ENCODE data around the gene TMEM106B.

Gene TMEM106B

DNA sequence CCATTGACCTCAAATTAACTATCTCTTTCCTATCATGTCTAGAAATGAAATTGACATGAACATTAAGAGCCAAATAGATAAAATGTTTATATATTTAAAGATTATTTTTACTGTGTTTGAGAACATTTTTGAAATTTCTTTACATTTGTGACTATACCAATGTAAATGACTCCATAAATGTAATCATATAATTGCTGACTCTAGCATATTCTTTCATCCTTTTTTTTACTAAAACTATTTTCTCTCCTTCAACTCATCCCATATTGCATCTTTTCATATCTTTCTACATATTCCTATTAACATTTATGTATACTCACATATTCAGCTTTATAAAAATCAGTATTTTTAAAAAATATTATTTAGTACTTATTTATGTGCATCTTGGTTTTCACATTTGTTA lies 16.9 kb downstream of the TMEM106B start:
- DNase-seq (ENCODE audit: low spot score) = no peak

DNA sequence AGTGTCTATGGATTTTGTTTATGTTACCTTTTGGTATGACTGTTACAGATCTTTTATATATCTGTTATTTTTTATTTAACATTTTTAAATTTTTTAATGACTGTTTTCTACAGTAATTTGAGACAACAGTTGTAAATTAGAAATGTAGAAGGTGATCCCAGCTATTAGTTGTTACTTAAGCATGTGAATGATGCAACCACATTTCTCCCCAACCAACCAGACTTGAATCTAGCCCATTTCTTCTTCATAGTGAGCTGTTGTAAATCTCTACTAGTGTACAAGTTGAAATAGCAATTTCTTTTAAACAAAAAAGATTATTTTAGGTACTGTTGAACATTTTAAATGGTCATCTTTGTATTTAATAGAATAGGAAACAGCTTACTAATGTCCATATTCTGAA lies 18.0 kb downstream of the TMEM106B start:
- peak; percentile 10 for DNase-seq (ENCODE audit: low spot score)

DNA sequence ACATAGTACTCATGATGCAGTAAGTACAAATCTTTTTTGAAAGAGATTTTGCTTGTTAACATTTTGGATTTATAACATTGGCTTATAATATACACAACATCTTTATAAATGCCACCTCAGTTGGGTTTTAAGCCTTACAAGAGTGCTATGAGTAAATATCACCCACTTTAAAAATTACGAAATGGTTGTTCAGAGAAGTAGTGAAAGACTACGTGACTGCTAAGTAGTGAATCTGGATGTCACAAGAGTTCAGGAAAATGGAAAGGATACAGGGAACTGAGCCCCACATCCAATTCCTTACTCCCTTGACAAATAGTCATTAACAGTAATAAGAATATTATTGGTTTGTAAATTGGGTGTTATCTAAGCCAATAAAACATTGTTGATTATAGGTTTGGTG lies 20.0 kb downstream of the TMEM106B start:
- no peak for DNase-seq (ENCODE audit: low spot score)

DNA sequence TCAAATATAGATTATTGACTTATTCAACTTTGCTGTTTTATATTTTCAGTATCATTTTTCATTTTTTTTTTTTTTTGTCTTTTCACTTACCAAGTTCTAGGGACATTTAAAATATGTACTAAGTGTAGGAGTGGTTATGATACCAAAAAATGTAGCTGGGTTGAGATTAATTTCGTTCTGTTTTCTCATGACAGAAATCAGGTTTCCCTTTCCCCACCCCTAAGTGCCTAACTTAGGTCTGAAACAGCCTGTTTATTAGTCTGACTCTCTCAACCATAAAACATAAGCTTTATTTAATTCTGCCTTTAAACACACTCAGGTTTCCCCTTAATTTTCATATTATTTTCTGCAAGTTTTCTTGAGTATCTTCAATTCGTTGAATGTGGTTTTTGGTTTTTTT lies 22.1 kb downstream of the TMEM106B start:
- DNase-seq (ENCODE audit: low spot score) = no peak

DNA sequence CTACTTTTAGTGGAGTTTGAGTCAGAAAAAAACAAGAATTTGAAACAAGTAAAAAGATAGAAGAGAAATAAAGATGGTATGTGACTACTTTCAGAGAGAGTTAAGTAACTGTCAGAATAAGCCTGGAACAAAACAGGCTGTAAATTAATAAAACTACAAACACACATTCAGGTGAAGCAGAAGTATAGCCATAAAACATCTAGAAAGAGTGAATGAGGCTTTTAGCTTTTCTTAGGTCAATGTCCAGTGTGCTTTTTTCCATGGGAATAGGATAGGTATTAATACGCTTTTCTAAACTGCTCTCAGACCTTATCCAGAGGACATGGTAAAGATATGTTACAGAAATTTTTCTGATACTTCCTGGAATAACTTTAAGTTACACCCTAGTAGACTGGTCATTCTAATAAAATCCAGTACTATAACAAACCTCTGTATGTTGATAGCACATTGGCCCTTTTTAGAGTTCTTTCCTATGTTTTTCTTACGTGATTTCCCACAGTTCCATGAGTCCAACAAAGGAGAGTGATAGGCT lies 23.3 kb downstream of the TMEM106B start:
- no peak for DNase-seq (ENCODE audit: low spot score)

DNA sequence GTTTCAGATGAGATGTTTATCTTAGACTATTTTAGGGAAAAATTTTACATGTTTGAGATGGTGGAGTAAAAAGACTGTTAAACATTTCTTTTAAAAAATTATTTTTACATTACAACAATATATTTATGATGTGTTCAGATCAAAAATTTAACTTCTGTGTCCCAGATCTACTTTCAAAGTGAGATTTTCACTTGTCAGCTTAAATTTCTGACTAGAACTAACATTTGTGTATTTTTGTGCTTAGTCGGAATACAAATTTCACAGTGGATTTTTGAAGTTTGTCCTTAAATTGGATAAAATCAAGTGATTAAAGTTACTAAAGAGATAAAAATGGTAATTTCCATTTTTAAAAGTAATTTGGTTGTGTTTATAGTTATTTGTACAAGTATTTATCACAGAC lies 24.9 kb downstream of the TMEM106B start:
- DNase-seq (ENCODE audit: low spot score) = no peak

DNA sequence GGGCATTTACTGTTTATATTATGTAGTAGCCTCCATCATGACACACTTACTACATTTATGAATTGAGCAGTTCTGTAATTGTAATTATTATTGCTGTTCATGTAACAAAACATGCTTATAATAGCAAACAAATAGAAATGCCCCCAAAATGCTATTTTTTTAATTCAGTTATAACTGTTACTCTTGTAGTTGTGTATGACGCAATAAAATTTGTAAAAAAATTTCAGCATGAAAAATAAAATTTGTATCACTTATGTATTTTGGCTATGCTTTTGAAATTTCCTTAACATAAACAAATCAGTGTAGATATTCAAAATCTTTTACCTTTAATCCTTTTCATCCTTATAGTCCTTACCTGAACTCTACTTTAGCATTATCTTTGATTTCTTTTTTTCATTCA lies 25.9 kb downstream of the TMEM106B start:
- no peak for DNase-seq (ENCODE audit: low spot score)

DNA sequence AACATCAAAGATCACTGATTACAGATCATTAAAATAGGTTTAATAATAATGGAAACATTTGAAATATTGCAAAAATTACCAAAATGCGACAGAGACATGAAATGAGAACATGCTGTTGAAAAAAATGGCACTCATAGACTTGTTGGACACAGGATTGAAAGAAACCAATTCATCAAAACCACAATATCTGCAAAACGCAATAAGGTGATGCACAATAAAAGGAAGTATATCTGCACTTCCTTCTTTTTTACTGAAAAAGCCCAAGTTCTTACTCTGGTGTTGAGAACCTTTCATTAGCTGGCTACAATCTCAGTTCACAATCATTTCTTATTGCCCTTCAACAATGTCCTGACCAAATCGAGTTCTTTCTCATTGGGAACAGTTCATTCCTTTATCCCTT lies 28.7 kb downstream of the TMEM106B start:
- DNase-seq (ENCODE audit: low spot score) = no peak

DNA sequence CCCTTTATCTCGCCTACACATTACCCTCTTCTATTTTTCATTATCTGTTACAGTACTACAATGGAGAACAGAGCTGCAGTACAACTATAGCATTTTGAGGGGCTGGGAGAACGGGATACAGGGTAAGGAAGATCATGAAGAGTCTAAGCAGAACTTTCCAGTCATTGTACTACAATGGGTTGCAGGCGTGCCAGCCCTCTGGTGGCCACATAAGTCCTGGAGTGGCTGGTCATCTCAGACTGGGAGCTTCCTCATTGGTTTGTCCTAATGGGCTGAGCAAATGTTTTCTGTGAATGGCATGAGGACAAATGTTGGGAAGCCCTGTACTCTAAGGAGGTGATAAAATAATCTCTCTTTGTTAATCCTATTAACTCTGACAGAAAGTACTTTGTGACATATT lies 33.0 kb downstream of the TMEM106B start:
- peak; percentile 3 for DNase-seq (ENCODE audit: low spot score)

DNA sequence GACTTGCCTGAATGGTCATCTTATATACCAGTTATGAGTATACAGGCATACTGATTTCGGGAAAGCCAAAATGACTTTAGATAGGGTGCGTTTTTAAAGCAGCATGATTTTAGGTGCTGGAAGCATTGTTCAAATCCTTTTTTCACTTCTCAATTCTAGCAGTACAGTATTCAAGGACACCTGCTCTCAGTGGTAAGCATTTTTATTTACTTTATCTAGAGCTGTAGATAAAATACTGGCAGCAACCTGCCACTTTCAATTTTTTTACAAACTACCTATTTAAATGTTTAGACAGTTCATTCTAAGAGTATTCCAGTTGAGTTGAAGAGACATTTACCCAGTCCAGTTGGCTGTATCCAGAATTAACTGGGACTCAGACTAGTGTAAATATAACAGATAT lies 33.6 kb downstream of the TMEM106B start:
- DNase-seq (ENCODE audit: low spot score) = no peak

DNA sequence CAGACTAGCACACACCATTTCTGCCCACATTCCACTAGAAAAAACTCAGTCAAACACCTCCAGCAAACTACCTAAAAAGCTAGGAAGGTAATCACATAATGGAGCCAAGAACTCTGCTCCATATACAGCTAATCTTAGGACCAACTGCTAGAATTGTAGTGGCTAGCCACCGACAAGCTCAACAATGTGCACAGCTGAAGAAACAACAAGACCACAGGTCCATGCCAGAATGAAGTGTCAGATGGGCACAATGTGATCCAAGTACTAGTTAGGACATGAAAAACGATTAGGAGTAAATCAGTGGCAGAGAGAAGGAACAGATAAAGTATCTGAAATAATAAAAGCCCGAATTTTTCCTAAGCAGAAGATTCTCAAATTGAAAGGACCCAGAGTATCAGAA lies 38.6 kb downstream of the TMEM106B start:
- DNase-seq (ENCODE audit: low spot score) = no peak

DNA sequence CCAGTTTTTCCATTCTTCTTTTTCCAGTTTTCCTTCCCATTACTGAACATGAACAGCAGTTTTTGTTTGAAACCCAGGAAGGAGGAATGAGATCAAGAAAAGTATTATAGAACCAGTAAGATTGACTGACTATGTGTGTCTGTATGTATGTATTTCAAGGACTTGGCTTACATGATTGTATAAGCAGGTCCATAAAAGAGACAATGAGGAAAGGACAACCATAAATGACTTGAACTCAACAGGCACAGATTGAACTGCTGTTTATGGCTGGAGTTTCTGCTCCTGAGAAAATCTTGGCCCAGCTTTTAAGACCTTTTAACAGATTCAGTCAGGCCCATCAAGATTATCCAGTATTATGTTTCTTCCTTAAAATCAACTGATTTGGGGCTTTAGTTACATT lies 39.1 kb downstream of the TMEM106B start:
- DNase-seq (ENCODE audit: low spot score) = no peak

DNA sequence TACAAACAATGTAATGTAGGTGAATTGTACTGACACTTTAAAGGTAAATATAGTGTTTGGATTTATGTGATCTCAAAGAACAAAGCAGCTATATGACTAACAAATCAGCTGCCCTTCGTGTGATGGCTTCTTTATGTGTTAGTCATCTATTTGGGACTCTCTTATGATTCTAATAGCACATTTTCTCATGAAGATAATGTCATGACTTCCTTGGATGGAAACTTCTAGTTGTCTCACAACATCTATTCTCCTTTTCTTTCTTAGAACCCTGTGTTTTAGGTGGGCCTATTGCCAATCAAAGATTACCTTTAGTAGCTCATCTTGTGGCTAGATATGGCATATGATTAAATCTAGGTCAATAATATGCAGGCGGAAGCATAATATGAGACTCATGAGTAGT lies 45.0 kb downstream of the TMEM106B start:
- no peak for DNase-seq (ENCODE audit: low spot score)

DNA sequence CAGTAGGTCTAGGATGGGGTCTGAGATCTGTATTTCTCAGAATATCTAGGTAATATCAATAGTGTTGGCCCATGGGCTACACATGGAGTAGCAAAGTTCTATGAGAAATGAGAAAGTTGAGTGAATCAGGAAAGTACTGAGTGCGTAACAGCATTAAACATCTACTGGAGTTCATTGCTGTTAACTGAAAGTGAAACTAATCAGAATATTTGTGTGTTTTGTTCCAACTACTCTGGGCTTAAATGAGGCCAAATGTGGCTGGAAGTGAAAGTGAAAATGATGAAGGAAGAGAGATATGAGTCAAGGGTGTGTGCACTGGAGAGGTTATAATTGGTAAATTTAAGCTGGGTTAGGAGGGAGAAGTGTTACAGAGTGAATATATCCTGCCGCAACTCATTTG lies 46.5 kb downstream of the TMEM106B start:
- DNase-seq (ENCODE audit: low spot score) = no peak

DNA sequence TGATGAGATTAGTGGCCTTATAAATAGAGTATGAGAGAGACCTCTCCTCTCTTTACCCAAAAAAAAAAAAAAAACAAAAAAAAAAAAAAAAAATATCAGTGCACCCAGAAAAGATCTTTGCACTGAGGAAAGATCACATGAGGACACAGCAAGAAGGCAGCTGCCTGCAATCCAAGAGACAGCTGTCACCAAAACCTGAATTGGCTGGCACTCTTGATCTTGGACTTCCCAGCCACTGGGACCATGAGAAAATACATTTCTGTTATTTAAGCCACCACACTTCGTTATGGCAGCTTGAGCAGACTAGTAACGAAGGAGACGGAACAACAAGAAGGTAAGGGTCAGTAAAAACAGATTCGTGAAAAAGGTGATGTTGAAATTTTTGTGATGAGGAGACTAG lies 47.0 kb downstream of the TMEM106B start:
- DNase-seq (ENCODE audit: low spot score) = no peak

DNA sequence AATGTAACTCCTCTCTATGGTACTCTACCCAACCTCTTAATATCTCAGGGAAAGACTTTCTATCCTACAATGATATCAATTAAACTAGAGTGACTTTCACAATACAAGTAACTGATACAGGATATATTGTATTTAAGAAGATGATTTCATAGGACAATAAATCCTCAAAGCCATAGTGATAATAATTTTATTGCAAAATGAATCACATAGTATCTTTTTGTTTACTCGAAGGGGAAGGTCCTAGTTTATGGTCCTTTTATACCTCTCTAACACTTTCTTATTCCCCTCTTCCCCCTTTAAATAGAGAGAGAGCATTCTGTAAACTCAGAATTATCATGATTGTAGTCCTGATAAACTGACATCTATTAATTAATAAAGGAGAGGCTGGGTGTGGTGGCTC lies 56.4 kb downstream of the TMEM106B start:
- no peak for DNase-seq (ENCODE audit: low spot score)

DNA sequence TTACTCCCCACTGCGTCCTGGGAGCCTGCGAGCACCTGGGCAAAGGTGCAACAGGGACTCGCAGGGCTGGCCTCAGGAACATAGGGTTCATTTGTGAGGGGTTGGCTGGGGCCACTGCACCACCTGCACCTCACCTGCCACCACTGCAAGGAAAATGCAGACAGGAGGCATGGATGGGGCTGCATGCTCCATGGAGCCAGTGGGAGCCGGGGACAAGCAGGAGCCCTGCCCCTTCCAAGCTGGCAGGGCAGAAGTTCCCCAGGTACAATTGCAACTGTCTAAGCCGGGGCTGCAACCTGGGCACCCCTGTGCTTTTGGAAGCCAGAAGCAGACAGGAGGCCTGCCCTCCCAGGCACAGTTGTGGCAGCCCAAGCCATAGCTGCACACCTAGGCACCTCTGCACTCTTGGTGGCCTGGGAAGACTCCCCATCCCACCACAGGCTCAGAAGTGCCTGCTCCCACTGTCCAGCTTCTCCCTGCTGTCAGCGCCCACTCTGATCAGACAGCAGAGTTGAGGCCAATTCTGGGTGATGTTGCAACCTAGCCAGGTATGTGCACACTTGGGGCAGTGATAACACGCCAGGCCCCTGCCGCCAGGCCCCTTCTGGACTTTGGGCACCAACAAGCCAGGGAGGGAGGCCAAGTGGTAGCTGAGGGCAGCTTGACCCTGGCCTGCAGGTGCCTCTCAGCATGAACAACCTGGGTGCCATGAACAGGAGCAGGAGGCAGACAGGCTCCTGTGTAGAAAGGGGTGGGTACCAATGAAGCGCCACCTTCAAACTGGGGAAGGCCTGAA lies 58.2 kb downstream of the TMEM106B start:
- no peak for DNase-seq (ENCODE audit: low spot score)

DNA sequence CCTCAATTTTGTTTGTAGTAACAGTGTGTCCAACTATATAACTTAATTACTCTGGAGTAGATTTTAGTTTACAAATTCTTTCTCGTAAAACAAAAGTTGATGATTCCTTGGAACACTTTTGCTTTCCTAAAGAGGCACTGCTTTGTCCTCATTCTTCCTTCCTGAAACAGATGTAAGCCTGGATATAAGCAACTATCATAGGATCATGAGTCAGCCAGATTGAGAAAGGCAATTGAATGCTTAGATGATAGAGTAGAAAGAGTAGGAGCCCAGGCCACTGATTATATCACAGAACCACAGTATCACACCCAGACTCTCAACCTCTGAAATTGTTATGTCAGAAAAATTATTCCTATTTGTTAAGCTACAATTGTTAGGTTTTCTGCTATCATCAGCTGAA lies 69.9 kb downstream of the TMEM106B start:
- no peak for DNase-seq (ENCODE audit: low spot score)

DNA sequence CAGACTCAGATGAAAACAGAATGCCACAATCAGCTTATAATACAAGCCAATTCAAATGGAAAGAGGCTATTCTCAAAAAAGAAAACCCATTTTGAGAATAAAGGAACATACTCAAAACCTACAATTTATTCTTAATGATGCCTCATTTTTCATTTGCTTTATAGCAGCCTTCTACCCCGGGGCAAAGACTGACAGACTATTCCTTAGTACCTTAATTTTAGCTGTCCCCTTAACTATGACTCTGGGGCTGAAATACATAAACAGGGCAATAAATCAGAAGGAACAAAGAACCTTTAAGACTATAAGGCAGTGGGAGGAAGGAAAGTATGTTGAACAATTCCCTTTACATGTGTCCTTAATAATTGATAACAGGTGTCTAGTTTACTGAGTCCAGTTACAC lies 76.8 kb downstream of the TMEM106B start:
- DNase-seq (ENCODE audit: low spot score) = no peak

DNA sequence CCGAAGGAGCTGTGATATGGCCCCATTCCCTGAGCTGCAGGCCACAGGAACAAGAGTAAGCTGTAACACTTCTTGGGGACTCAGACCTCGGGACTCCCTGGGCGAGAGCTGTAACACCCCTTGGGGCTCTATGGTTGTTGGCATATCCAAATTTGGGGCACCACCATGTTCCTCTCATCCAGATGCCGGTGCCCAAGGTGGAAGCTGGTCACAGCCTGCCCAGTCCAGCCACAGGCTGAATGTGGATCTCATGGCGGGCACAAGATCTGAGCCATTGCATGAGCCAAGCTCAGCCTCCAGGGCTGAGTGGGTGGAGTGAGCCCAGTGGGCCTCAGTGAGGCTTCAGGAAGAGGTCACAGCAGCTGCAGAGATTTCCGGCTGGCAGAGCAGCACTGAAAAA lies 78.9 kb downstream of the TMEM106B start:
- no peak for DNase-seq (ENCODE audit: low spot score)

DNA sequence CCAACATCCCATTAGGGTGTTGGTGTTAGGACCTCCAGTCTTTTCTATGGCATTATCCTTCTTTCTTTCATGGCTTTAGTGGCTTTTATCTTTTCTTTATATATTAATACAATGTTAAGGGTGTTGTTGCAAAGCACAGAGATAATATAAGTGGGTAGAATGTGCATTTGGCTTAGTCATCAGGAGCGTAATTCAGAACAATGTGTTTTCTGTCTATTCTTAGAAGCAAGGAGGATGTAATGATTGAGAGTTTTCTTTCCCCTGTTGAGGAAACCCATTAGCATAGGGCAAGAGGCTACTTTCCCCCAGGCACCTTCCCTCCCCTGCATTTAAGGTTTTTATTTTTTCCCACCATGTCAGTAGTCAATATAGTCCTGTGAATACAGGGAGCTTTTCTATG lies 79.7 kb downstream of the TMEM106B start:
- no peak for DNase-seq (ENCODE audit: low spot score)

DNA sequence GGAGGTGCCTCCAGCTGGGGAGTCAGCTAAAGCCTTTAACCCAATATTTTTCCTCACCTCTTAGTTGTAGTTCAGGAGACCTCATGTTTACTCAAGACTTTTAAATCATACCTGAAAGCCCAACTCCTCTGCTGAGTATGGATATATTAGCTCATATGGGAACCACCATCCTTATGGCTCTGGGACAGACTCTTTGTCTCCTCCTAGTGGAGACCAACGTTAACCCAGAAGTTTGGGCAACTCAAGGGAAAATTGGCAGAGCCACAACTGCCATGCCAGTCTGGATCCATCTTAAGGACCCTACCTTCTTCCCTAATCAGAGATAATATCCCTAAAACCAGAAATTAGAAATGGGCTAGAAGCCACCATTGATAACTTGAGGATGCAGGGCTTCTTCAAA lies 80.8 kb downstream of the TMEM106B start:
- DNase-seq (ENCODE audit: low spot score) = no peak

Measured in AG08395 (cell line).